Kidney (tissue), 14 donors: ENCODE data around the gene IPO8. TPM values are rescaled to one million over a fixed set of nuclear protein-coding genes. Genes with fewer than 3 reads are reported as not detected.

Source experiments
- DNase-seq, 5 donors: peaks; one replicate each; pipeline ENCODE4 v3.0.0-alpha.2; 2013 to 2020
- FAIRE-seq: peaks from 2 replicates; lab custom pipeline; 2012; peaks lifted over from hg19 to GRCh38; lab: Jason Lieb, UNC
- H3K27ac ChIP-seq, 2 donors: one replicate each; pipeline ENCODE4 v1.7.0; 2013; ENCODE audit warnings: low read depth in 2 of 2, low read length in 2 of 2, inconsistent platforms in 1 of 2
- H3K27me3 ChIP-seq: one replicate; pipeline ENCODE4 v1.7.1; 2013; ENCODE audit warnings: low read length, inconsistent platforms; ENCODE audit not compliant: control insufficient read depth, insufficient read depth
- H3K36me3 ChIP-seq, 3 donors: one replicate each; pipeline versions ENCODE4 v1.7.0 to v1.7.1; 2013; ENCODE audit warnings: low read length in 3 of 3, control low read depth in 1 of 3, inconsistent platforms in 1 of 3; ENCODE audit not compliant: insufficient read depth in 3 of 3, control insufficient read depth in 2 of 3
- H3K4me1 ChIP-seq, 3 donors: one replicate each; pipeline versions ENCODE4 v1.7.0 to v1.7.1; 2013; ENCODE audit warnings: low read length in 3 of 3, inconsistent platforms in 1 of 3, low read depth in 1 of 3; ENCODE audit not compliant: control insufficient read depth in 2 of 3, insufficient read depth in 2 of 3
- H3K4me3 ChIP-seq, 3 donors: one replicate each; pipeline versions ENCODE4 v1.7.0 to v1.8.1; 2013; ENCODE audit warnings: low read length in 3 of 3, control low read depth in 1 of 3, inconsistent platforms in 1 of 3
- H3K9ac ChIP-seq, 3 donors: one replicate each; pipeline versions ENCODE4 v1.7.0 to v1.7.1; 2013; ENCODE audit warnings: low read length in 3 of 3, control low read depth in 1 of 3, inconsistent platforms in 1 of 3
- H3K9me3 ChIP-seq, 3 donors: one replicate each; pipeline versions ENCODE4 v1.7.0 to v1.7.1; 2013; ENCODE audit warnings: low read length in 3 of 3, control low read depth in 1 of 3, inconsistent platforms in 1 of 3; ENCODE audit not compliant: control insufficient read depth in 2 of 3, insufficient read depth in 1 of 3
- CTCF ChIP-seq: IDR thresholded peaks from 3 replicates; pipeline ENCODE4 v1.5.1; 2012; ENCODE audit warnings: mild to moderate bottlenecking, moderate library complexity, borderline replicate concordance; ENCODE audit not compliant: insufficient read depth; ENCODE audit errors: extremely low read depth
- intact Hi-C: fragments of 100-400 bp; cut with DNase I; formaldehyde crosslinking; loops from one replicate; pipeline ENCODE4 v1.11.1; 2022
- polyA plus RNA-seq: library from polyadenylated mRNA; stranded (reverse); fragments of 350-450 nt; fragmentation: Illumina TruSeq; extraction: RNeasy Lipid Tissue Mini Kit (QIAGEN cat#74804); gene quantifications from one replicate; pipeline ENCODE4 v1.2.3, GENCODE V29; 2014; ENCODE audit warnings: low read depth, low replicate concordance; ENCODE audit not compliant: insufficient read depth
- total RNA-seq: library from RNA; stranded (reverse); fragmentation: NEBNext Ultra II Directional; extraction: Animal tissue kit (Norgen Biotek cat#: 25700); gene quantifications from one replicate; pipeline ENCODE4 v1.2.1, GENCODE V29; 2021
- donor health status: control.
- donor health status: control.
- donor health status: control.
- donor health status: control.
- donor health status: control.
- donor health status: DM: yes; HTN: yes; CAD: no.
- donor health status: Normal renal cell carcinoma (clear cell type).

Gene IPO8
- total and polyA plus RNA-seq, 2 donors from 2014 or later = 19.5 to 63.3 TPM

DNA sequence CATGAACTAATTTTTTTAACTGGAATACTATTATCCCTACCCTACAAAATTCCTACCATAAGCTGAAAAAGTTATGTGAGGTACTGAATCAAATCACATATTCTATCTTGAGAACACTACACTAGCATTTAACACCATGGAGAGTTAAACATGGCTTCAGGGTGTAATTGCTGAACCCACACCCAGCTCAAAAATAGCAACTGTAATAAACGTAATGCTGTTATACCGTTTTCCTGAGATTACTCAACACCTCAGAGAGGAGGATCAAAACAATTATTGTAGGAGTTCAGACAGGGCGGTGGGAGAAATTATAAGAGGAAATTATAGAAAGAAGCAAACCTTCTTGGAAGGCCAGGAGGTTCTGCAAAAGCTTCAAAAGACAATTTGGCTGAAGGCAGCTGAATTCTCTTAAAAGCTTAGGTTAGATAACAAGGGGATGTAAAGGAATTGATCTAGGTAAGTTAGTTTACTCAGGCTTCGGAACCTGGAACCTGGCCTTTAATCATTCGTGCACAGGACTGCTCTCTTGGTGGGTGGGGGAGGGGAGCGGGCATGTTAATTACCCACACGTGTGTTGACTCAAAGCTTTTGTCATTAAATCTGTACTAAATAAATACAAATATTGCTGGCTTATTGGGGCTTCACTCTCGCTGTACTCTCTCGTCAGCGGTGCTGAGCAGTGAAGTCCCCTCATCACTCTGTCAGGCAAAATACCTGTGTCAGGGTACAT is 12.1 kb upstream of the IPO8 start:
- Histone ChIP-seq H3K27ac (no peak overlapping the region), H3K9ac (no peak overlapping the region), H3K4me3 (no peak overlapping the region), H3K4me1 (no peaks in the 10 kb centered on the region), H3K27me3 (no peaks in the 10 kb centered on the region), H3K9me3 (no peaks in the 10 kb centered on the region), H3K36me3 (peaks cover 0 to 10% (median 10%) of the 10 kb centered on the region in 3 donors)
- TF ChIP-seq CTCF = no peak
- FAIRE-seq (no peak), DNase-seq (no peak)
- intact Hi-C loops = no loop called here

GRCh38 chr12:30706476-30706875 is 10.8 kb upstream of the IPO8 start:
- no peaks in the 10 kb centered on the region for H3K4me1 ChIP-seq
- intact Hi-C loops = no loop called here
- H3K27ac ChIP-seq = no peak overlapping the region
- H3K9ac ChIP-seq = no peak overlapping the region
- no peak overlapping the region for H3K4me3 ChIP-seq
- peaks cover 0 to 9% (median 8%) of the 10 kb centered on the region in 3 donors for H3K36me3 ChIP-seq
- H3K9me3 ChIP-seq = no peaks in the 10 kb centered on the region
- DNase-seq = no peak
- no peak for TF ChIP-seq CTCF
- no peaks in the 10 kb centered on the region for H3K27me3 ChIP-seq
- FAIRE-seq = no peak

GRCh38 chr12:30701056-30701455 is 5.4 kb upstream of the IPO8 start:
- Histone ChIP-seq H3K4me3 (no peak overlapping the region), H3K9me3 (no peaks in the 10 kb centered on the region), H3K27ac (no peak overlapping the region), H3K9ac (no peak overlapping the region), H3K27me3 (no peaks in the 10 kb centered on the region), H3K4me1 (no peaks in the 10 kb centered on the region), H3K36me3 (no peaks in the 10 kb centered on the region)
- intact Hi-C loops = no loop called here
- FAIRE-seq (no peak), DNase-seq (no peak)
- no peak for TF ChIP-seq CTCF
